GM20000 (cell line): ENCODE data around the gene ARG2.

Source experiments
- DNase-seq: peaks from one replicate; pipeline ENCODE4 v3.0.0; 2012; ENCODE audit warnings: low spot score
- CTCF ChIP-seq: IDR thresholded peaks from 2 replicates; pipeline ENCODE4 v1.5.1; 2012; ENCODE audit warnings: mild to moderate bottlenecking, control low read depth; ENCODE audit errors: extremely low read depth, missing control alignments

ARG2 gene

DNA sequence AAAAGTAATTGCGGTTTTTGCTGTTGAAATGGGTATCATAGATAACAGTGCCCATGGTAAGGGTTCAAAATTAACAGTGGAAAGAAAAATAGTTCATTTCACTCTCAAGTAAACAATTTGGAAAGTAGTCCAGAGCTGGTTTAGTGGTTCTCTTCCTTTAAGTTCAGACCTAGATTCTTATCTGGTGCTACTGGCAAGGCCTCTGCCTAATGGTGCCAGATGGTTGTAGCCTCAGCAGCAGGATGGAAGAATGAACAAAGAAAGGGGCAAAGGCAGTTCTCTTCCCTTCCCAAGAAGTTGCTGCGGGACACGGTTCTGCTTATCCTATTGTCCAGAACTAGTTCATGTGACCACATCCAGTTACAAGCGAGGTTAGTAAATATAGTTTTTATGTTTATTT is 10.5 kb downstream of the ARG2 start:
- no peak for TF ChIP-seq CTCF
- DNase-seq = no peak

DNA sequence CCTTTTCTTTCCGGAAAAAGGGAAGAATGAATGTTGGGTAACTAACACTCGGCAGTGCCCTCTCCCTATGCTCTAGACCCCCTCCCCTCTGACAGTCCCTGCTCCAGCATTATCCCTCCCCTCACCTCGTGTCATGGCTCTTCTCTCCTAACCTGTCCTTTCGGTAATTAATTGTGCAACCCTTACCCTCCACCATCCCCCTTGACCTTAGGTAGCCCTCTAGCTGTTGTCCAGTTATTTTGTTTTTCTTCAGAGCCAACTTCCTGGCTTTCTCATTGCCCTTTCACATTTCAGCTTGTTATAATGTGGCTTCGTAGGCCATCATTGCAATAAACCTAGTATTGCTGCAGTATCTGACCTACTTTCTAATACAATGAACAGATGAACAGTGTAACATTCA is 11.2 kb downstream of the ARG2 start:
- no peak for DNase-seq
- TF ChIP-seq CTCF = no peak

DNA sequence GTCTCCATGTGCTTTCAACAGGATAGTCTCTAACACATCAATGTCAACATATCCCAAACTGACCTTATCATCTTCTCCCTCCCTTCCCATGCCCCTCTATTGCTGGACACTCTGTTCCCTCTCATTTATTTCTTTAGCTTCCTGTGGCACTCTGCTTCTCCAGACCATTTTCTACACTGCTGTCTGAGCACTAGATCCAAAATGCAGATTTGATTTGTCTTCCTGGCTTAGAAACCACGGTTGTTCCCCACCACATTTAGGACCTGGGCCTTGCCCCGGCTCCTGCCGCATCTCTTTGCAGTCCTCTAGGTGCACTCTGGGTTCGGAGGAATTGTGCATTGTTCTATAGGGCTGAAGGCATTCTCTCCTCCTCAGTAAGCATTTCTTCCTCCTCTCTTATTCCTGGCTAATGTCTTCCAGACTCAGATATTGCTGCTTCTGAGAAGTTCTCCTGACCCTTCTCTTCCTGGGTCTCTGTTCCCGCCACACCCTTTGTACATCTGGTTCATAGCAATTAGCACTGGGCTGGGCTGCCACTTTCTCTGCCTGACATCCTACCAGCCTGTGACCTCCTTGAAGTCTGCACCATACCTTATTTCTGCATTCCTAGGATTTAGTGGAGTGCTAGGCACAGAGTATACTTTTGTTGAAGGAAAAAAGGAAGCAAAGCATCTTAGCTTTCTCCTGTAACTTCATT is 13.9 kb downstream of the ARG2 start:
- DNase-seq = no peak
- no peak for TF ChIP-seq CTCF

GRCh38 chr14:67636361-67636919 is 16.7 kb downstream of the ARG2 start:
- TF ChIP-seq CTCF = no peak
- DNase-seq = no peak

DNA sequence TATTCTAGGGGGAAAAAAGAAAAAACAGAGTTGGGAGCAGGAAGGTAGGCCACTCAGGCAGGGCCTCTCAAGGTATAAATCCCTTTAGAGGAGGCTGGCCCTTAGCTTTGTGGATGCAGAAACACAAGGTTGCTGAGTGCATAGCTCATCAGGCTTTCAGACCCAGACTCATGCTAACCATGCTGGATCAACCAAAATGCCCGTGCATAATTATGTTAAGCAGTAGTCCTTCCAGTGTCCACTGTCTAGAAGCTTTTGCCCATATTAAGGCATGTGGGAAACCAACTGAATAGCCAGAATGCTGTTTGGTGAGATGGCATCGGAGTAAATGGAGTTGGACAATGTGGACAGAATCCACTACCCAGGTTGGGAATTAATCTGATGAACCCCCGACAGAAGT is 18.9 kb downstream of the ARG2 start:
- no peak for DNase-seq
- TF ChIP-seq CTCF = no peak

GRCh38 chr14:67641480-67641879 is 21.8 kb downstream of the ARG2 start:
- DNase-seq = no peak
- no peak for TF ChIP-seq CTCF

DNA sequence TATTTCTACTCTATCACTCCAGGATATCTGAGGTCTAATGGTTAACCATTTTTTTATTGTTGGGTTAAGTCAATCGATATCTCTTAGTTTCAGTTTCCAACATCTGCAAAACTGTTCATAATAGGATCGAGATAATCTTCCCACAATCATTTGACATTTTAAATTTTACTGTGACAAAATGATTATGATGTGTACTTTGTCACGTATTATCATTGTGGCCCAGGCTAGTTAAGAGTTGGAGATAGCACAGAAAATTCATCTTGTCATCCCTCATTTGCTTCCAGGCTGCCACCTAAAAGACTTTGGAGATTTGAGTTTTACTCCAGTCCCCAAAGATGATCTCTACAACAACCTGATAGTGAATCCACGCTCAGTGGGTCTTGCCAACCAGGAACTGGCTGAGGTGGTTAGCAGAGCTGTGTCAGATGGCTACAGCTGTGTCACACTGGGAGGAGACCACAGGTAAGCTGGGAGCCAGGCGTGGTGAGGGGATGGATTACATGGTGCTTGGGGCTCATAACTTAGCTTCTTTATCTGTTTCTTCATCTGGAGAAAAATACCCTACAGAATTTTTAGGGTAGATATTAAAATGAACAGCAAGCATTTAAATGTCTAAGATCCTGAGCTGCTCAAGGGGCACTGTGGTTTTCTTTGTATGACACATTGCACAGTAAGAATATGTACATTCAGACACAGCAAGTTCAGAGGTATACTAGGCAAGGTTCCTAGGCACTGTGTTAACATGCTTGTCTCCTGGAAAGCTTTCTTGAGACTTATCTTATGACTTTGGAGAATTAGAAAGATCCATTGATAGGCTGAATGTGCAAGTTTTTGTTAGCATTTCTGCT is 22.4 kb downstream of the ARG2 start:
- DNase-seq = no peak
- TF ChIP-seq CTCF = no peak
